HG03575 (cell line): ENCODE measurements around the gene PROC.

Experiments
- ATAC-seq: cut with Tn5 transposase; IDR thresholded peaks from one replicate; pipeline ENCODE4 v1.9.1; 2021; ENCODE audit not compliant: unreplicated experiment, insufficient number of reproducible peaks, low FRiP score; ENCODE audit errors: extremely low read depth

Gene PROC

GRCh38 chr2:127418300-127419111, at the start of gene PROC:
TSS of gene PROC (plus strand) at chr2:127418427. CDS start at chr2:127419943, 1,516 bp downstream.
- no peak for ATAC-seq

- ATAC-seq = no peak
Observed at GRCh38 chr2:127370010-127370409, 48.2 kb upstream of the PROC start.

GRCh38 chr2:127371037-127371436, 47.2 kb upstream of the PROC start:
- no peak for ATAC-seq

GRCh38 chr2:127373362-127374083, 44.7 kb upstream of the PROC start:
- no peak for ATAC-seq

GRCh38 chr2:127376257-127376656, 42.0 kb upstream of the PROC start:
- ATAC-seq = no peak

GRCh38 chr2:127377262-127377661, 41.0 kb upstream of the PROC start:
- no peak for ATAC-seq

- ATAC-seq = no peak
Observed at GRCh38 chr2:127378720-127379119, 39.5 kb upstream of the PROC start.

GRCh38 chr2:127379712-127380355, 38.4 kb upstream of the PROC start:
- ATAC-seq = no peak

GRCh38 chr2:127381762-127382161, 36.5 kb upstream of the PROC start:
- ATAC-seq = no peak

- no peak for ATAC-seq
Observed at GRCh38 chr2:127382831-127383230, 35.4 kb upstream of the PROC start.

- ATAC-seq = no peak
Observed at GRCh38 chr2:127384529-127384928, 33.7 kb upstream of the PROC start.

GRCh38 chr2:127386246-127386645, 32.0 kb upstream of the PROC start:
- no peak for ATAC-seq

- ATAC-seq = no peak
Observed at GRCh38 chr2:127386764-127387654, 31.2 kb upstream of the PROC start.

GRCh38 chr2:127387655-127388422, 30.4 kb upstream of the PROC start, which contains the start of gene MAP3K2:
TSS of gene MAP3K2 (minus strand) at chr2:127387975. CDS start at chr2:127343129, 44,846 bp downstream.
- peak; percentile 26 for ATAC-seq

GRCh38 chr2:127388423-127389164, 29.6 kb upstream of the PROC start:
- no peak for ATAC-seq

- no peak for ATAC-seq
Observed at GRCh38 chr2:127389778-127390435, 28.3 kb upstream of the PROC start.
